NOMO-1 treated with DMSO at 0.1 percent for 48 hours (cell line): ENCODE results near the gene ASCC3.
"Not testable (repeated sequence)": the region's sequence is repeated elsewhere in the genome, so short reads cannot be mapped to it uniquely, and the experiment has no call there.

Experiments
- DNase-seq: peaks from one replicate; lab custom pipeline; 2025; ENCODE audit not compliant: unreplicated experiment; lab: John Stamatoyannopoulos, UW

ASCC3 gene

GRCh38 chr6:100664274-100665040, 216.7 kb downstream of the ASCC3 start:
- peak; percentile 14 for DNase-seq

- no peak for DNase-seq
Observed at GRCh38 chr6:100663219-100663863, 217.8 kb downstream of the ASCC3 start.

GRCh38 chr6:100662264-100662663, 218.9 kb downstream of the ASCC3 start:
- DNase-seq, result no peak

- DNase-seq, result no peak
Observed at GRCh38 chr6:100658486-100658885, 222.6 kb downstream of the ASCC3 start.

- DNase-seq, result peak; percentile 35
Observed at GRCh38 chr6:100657678-100658330, 223.3 kb downstream of the ASCC3 start.

- not testable (repeated sequence) for DNase-seq
Observed at GRCh38 chr6:100641147-100641546, 240.0 kb downstream of the ASCC3 start.

GRCh38 chr6:100633096-100633777, 247.9 kb downstream of the ASCC3 start:
- DNase-seq, result no peak

- DNase-seq, result no peak
Observed at GRCh38 chr6:100630536-100630935, 250.6 kb downstream of the ASCC3 start.

GRCh38 chr6:100627911-100628758, 253.0 kb downstream of the ASCC3 start:
- DNase-seq, result no peak

GRCh38 chr6:100626721-100627120, 254.4 kb downstream of the ASCC3 start:
- no peak for DNase-seq

- peak; percentile 5 for DNase-seq
Observed at GRCh38 chr6:100622907-100623692, 258.0 kb downstream of the ASCC3 start.

GRCh38 chr6:100620085-100620840, 260.9 kb downstream of the ASCC3 start:
- no peak for DNase-seq

GRCh38 chr6:100618351-100618671, 262.8 kb downstream of the ASCC3 start:
- DNase-seq, result no peak

- DNase-seq, result peak; percentile 87
Observed at GRCh38 chr6:100617633-100618350, 263.3 kb downstream of the ASCC3 start.

GRCh38 chr6:100614933-100615332, 266.2 kb downstream of the ASCC3 start:
- DNase-seq, result no peak

- DNase-seq, result no peak
Observed at GRCh38 chr6:100614386-100614785, 266.7 kb downstream of the ASCC3 start.

GRCh38 chr6:100613656-100614055, 267.5 kb downstream of the ASCC3 start:
- no peak for DNase-seq

- no peak for DNase-seq
Observed at GRCh38 chr6:100612094-100612493, 269.0 kb downstream of the ASCC3 start.
